Type B pancreatic cell (in vitro differentiated cells): Measurements from ENCODE around the gene ZNF639. TPM values are rescaled to one million over a fixed set of nuclear protein-coding genes. Genes with fewer than 3 reads are reported as not detected.

Experiments
- DNase-seq: peaks from one replicate; pipeline ENCODE4 v3.0.0; 2021; ENCODE audit warnings: mixed read lengths; ENCODE audit not compliant: unreplicated experiment; ENCODE audit errors: extremely low spot score
- H3K27ac Mint-ChIP-seq: 2 replicates; pipeline ENCODE4 v1.8.0; 2021; ENCODE audit warnings: mild to moderate bottlenecking, mixed read lengths
- H3K27me3 Mint-ChIP-seq: 2 replicates; pipeline ENCODE4 v1.8.0; 2021; ENCODE audit warnings: mixed read lengths
- H3K36me3 Mint-ChIP-seq: 2 replicates; pipeline ENCODE4 v1.8.0; 2021; ENCODE audit warnings: mixed read lengths
- H3K4me1 Mint-ChIP-seq: one replicate; pipeline ENCODE4 v1.8.0; 2021; ENCODE audit warnings: mixed read lengths; ENCODE audit not compliant: unreplicated experiment
- H3K4me3 Mint-ChIP-seq: 2 replicates; pipeline ENCODE4 v1.8.0; 2021; ENCODE audit warnings: mild to moderate bottlenecking, mixed read lengths
- H3K9me3 Mint-ChIP-seq: 2 replicates; pipeline ENCODE4 v1.8.0; 2021; ENCODE audit warnings: mixed read lengths
- CTCF ChIP-seq: fragments of 200-600 bp; sonication (generic); conservative IDR thresholded peaks from 2 replicates; pipeline ENCODE4 v1.5.0; 2021; ENCODE audit warnings: antibody characterized with exemption, mild to moderate bottlenecking
- total RNA-seq: library from RNA; stranded (reverse); gene quantifications from 2 replicates; pipeline ENCODE4 v1.2.1, GENCODE V29; 2021; ENCODE audit warnings: low replicate concordance

ZNF639 gene
- total RNA-seq, 1 donor from 2014 or later = 33.2 TPM

- H3K9me3 Mint-ChIP-seq = no peaks in the 10 kb centered on the region
- no peak overlapping the region for H3K27ac Mint-ChIP-seq
- H3K4me1 Mint-ChIP-seq = peaks cover 13% of the 10 kb centered on the region
These were observed 33.5 kb upstream of the ZNF639 start for GRCh38 chr3:179289295-179289694.

GRCh38 chr3:179292450-179292849 lies 30.4 kb upstream of the ZNF639 start:
- Mint-ChIP-seq H3K27ac (no peak overlapping the region), H3K27me3 (peaks cover 4% of the 10 kb centered on the region), H3K9me3 (no peaks in the 10 kb centered on the region), H3K4me3 (peak overlapping the region; percentile 12), H3K4me1 (peaks cover 13% of the 10 kb centered on the region), H3K36me3 (no peaks in the 10 kb centered on the region)
- no peak for DNase-seq
- TF ChIP-seq CTCF = no peak

More at GRCh38 chr3:179289295-179289694, 33.5 kb upstream of the ZNF639 start:
- Mint-ChIP-seq H3K4me3 (no peak overlapping the region), H3K36me3 (no peaks in the 10 kb centered on the region), H3K27me3 (no peaks in the 10 kb centered on the region)
- no peak for DNase-seq
- no peak for TF ChIP-seq CTCF

- no peak for DNase-seq
- Mint-ChIP-seq H3K4me3 (no peak overlapping the region), H3K36me3 (no peaks in the 10 kb centered on the region), H3K4me1 (peaks cover 6% of the 10 kb centered on the region), H3K27ac (no peak overlapping the region), H3K27me3 (peaks cover 4% of the 10 kb centered on the region), H3K9me3 (peaks cover 6% of the 10 kb centered on the region)
- TF ChIP-seq CTCF = no peak
These were observed 24.7 kb upstream of the ZNF639 start for GRCh38 chr3:179297971-179298725.

- TF ChIP-seq CTCF = no peak
- no peaks in the 10 kb centered on the region for H3K36me3 Mint-ChIP-seq
- no peak for DNase-seq
- H3K4me1 Mint-ChIP-seq = peaks cover 6% of the 10 kb centered on the region
- H3K27ac Mint-ChIP-seq = no peak overlapping the region
- H3K4me3 Mint-ChIP-seq = no peak overlapping the region
- peaks cover 6% of the 10 kb centered on the region for H3K9me3 Mint-ChIP-seq
- H3K27me3 Mint-ChIP-seq = peaks cover 4% of the 10 kb centered on the region
These were observed 23.5 kb upstream of the ZNF639 start for GRCh38 chr3:179299316-179299715.

GRCh38 chr3:179299999-179300613 lies 22.7 kb upstream of the ZNF639 start:
- peaks cover 6% of the 10 kb centered on the region for H3K4me1 Mint-ChIP-seq
- no peak overlapping the region for H3K4me3 Mint-ChIP-seq
- H3K27ac Mint-ChIP-seq = no peak overlapping the region
- DNase-seq = no peak
- TF ChIP-seq CTCF = no peak
- no peaks in the 10 kb centered on the region for H3K36me3 Mint-ChIP-seq
- peaks cover 6% of the 10 kb centered on the region for H3K9me3 Mint-ChIP-seq
- peaks cover 4% of the 10 kb centered on the region for H3K27me3 Mint-ChIP-seq
